Trophoblast cell (in vitro differentiated cells and primary cell): ENCODE results near the gene GBX1.

Source experiments
- DNase-seq, 2 donors: peaks; one replicate each; pipeline ENCODE4 v3.0.0-alpha.2; 2016
- H2AFZ ChIP-seq: 2 replicates; pipeline ENCODE4 v1.6.1; 2013; ENCODE audit warnings: low read length, moderate library complexity, mild to moderate bottlenecking; ENCODE audit not compliant: insufficient read depth, poor library complexity
- H2AK5ac ChIP-seq: 2 replicates; pipeline ENCODE4 v1.6.1; 2013; ENCODE audit warnings: mild to moderate bottlenecking, low read length
- H2BK120ac ChIP-seq: 2 replicates; pipeline ENCODE4 v1.6.1; 2013; ENCODE audit warnings: low read length, mild to moderate bottlenecking, moderate library complexity; ENCODE audit not compliant: insufficient read depth, poor library complexity
- H2BK12ac ChIP-seq: 2 replicates; pipeline ENCODE4 v1.6.1; 2013; ENCODE audit warnings: mild to moderate bottlenecking, low read length, moderate library complexity
- H2BK5ac ChIP-seq: 2 replicates; pipeline ENCODE4 v1.6.1; 2013; ENCODE audit warnings: low read length, low read depth, moderate library complexity, mild to moderate bottlenecking; ENCODE audit not compliant: poor library complexity
- H3K14ac ChIP-seq: 2 replicates; pipeline ENCODE4 v1.6.1; 2013; ENCODE audit warnings: mild to moderate bottlenecking, low read length
- H3K18ac ChIP-seq: 2 replicates; pipeline ENCODE4 v1.6.1; 2013; ENCODE audit warnings: mild to moderate bottlenecking, low read length
- H3K23ac ChIP-seq: 2 replicates; pipeline ENCODE4 v1.6.1; 2013; ENCODE audit warnings: low read length
- H3K27ac ChIP-seq: 2 replicates; pipeline ENCODE4 v1.5.1; 2013; ENCODE audit warnings: low read depth, mild to moderate bottlenecking, inconsistent platforms, low read length, moderate library complexity
- H3K27me3 ChIP-seq: 2 replicates; pipeline ENCODE4 v1.6.1; 2013; ENCODE audit warnings: inconsistent platforms, mild to moderate bottlenecking, low read length, moderate library complexity; ENCODE audit not compliant: insufficient read depth
- H3K36me3 ChIP-seq, 2 experiments: 1 replicate in 1 of 2; 2 replicates in 1 of 2; pipeline ENCODE4 v1.6.1; 2013; ENCODE audit warnings: low read length in 2 of 2, mild to moderate bottlenecking in 2 of 2, moderate library complexity in 1 of 2; ENCODE audit not compliant: insufficient read depth in 2 of 2, control insufficient read depth in 1 of 2
- H3K4ac ChIP-seq: 2 replicates; pipeline ENCODE4 v1.6.1; 2013; ENCODE audit warnings: low read depth, mild to moderate bottlenecking, low read length, moderate library complexity
- H3K4me1 ChIP-seq, 2 experiments: 1 replicate in 1 of 2; 2 replicates in 1 of 2; pipeline ENCODE4 v1.6.1; 2013; ENCODE audit warnings: low read length in 2 of 2, mild to moderate bottlenecking in 2 of 2, moderate library complexity in 1 of 2; ENCODE audit not compliant: insufficient read depth in 2 of 2, control insufficient read depth in 1 of 2
- H3K4me2 ChIP-seq: 2 replicates; pipeline ENCODE4 v1.6.1; 2013; ENCODE audit warnings: inconsistent platforms, mild to moderate bottlenecking, low read length, moderate library complexity
- H3K4me3 ChIP-seq: 2 replicates; pipeline ENCODE4 v1.5.1; 2013; ENCODE audit warnings: mild to moderate bottlenecking, low read depth, low read length, inconsistent platforms
- H3K79me1 ChIP-seq: one replicate; pipeline ENCODE4 v1.6.1; 2013; ENCODE audit warnings: low read length
- H3K79me2 ChIP-seq: 2 replicates; pipeline ENCODE4 v1.6.1; 2013; ENCODE audit warnings: low read length, mild to moderate bottlenecking; ENCODE audit not compliant: control insufficient read depth, insufficient read depth, poor library complexity
- H3K9ac ChIP-seq: 2 replicates; pipeline ENCODE4 v1.6.1; 2013; ENCODE audit warnings: mild to moderate bottlenecking, low read length
- H3K9me3 ChIP-seq: 2 replicates; pipeline ENCODE4 v1.6.1; 2013; ENCODE audit warnings: low read depth, mild to moderate bottlenecking, control low read depth, inconsistent platforms, low read length; ENCODE audit not compliant: insufficient read depth
- H4K12ac ChIP-seq: 2 replicates; pipeline ENCODE4 v1.6.1; 2013; ENCODE audit warnings: low read depth, mild to moderate bottlenecking, low read length, moderate library complexity
- H4K8ac ChIP-seq: 2 replicates; pipeline ENCODE4 v1.6.1; 2013; ENCODE audit warnings: low read depth, mild to moderate bottlenecking, low read length, moderate library complexity
- H4K91ac ChIP-seq: one replicate; pipeline ENCODE4 v1.6.1; 2013; ENCODE audit warnings: low read depth, mild to moderate bottlenecking, low read length, moderate library complexity
- WGBS: extraction: QIAGEN DNeasy Blood & Tissue Kit; methylation state at CpG from one replicate; pipeline ENCODE4 v1.1.7; 2013; ENCODE audit warnings: missing lambda C conversion rate; ENCODE audit not compliant: insufficient read length, insufficient coverage; ENCODE audit errors: extremely low coverage; 5-methylcytosine and 5-hydroxymethylcytosine counted together

GBX1 gene

DNA sequence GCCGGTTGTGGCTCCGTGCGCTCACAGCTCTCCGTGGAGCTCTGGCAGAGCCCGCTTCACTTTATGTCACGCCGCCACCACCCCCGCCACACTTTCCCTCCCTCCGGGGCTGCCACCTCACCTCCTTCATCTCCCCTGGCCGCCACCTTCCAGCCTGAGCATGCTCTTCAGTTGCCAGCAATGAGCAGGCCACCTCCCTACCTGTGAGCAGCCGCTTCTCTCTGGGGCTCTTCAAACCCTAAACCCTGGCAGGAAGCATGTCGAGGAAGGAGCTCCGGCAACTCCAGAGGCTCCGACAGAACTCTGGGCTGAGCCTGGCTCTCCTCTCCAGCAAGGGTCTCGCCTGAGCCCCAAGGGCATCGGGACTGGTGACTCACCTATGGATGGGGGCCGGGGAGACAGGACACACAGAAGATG is 36.7 kb downstream of the GBX1 start:
- Histone ChIP-seq H3K4me1 (peaks cover 3% of the 10 kb centered on the region in 2 experiments), H3K4ac (no peak overlapping the region), H2BK5ac (no peak overlapping the region), H3K9ac (no peak overlapping the region), H4K8ac (no peak overlapping the region), H3K27me3 (no peaks in the 10 kb centered on the region), H3K4me2 (no peak overlapping the region), H3K18ac (no peak overlapping the region), H3K79me2 (no peaks in the 10 kb centered on the region), H4K91ac (no peak overlapping the region), H3K27ac (no peak overlapping the region), H3K9me3 (no peaks in the 10 kb centered on the region), H3K79me1 (peaks cover under 1% of the 10 kb centered on the region), H3K36me3 (peaks cover 91 to 92% of the 10 kb centered on the region in 2 experiments), H3K4me3 (no peak overlapping the region), H2AFZ (no peak overlapping the region), H4K12ac (no peak overlapping the region), H3K23ac (no peak overlapping the region), H3K14ac (no peak overlapping the region), H2BK120ac (no peak overlapping the region), H2AK5ac (no peak overlapping the region), H2BK12ac (no peak overlapping the region)
- no CpG with 5 or more reads among the region's 17 CpGs for WGBS
- no peak for DNase-seq

DNA sequence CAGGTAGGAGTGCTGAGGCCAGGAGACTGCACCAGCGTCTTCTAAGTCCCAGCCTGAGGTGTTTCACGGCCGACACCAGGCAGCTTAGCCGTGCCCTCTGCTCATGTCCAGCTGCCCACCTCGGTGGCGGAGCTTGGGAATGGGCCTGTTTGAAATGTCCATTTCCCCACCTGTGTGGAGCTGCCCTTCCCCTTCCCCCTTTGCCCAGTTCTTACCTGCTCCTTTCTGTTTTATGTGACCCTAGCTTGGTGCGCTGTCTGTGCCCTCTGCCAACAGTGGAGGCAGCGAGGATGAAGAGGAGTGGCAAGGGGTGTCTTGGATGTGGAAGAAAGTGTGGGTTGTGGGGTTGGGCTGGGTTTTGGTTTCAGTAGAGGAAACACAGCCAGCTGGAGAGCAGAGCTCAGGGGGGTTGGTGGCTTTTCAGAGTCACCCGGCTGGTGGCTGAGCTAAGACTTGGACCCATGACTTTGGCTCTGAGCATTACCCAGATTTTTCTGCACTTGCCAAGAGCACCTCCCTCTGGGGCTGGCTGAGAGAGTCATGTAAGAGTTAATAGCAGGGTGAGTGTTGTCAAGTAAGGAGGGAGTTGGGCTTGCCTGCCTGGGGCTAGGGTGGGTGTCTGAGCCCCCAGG is 37.4 kb downstream of the GBX1 start:
- Histone ChIP-seq H3K4me3 (no peak overlapping the region), H3K9ac (no peak overlapping the region), H3K27me3 (no peaks in the 10 kb centered on the region), H3K79me1 (peaks cover 2% of the 10 kb centered on the region), H4K12ac (no peak overlapping the region), H3K9me3 (no peaks in the 10 kb centered on the region), H4K8ac (no peak overlapping the region), H4K91ac (no peak overlapping the region), H2AFZ (no peak overlapping the region), H3K36me3 (peaks cover 86 to 88% of the 10 kb centered on the region in 2 experiments), H3K4me2 (no peak overlapping the region), H2BK120ac (no peak overlapping the region), H3K4me1 (peaks cover 10% of the 10 kb centered on the region in 2 experiments), H3K79me2 (no peaks in the 10 kb centered on the region), H2AK5ac (no peak overlapping the region), H3K27ac (no peak overlapping the region), H2BK5ac (no peak overlapping the region), H3K18ac (no peak overlapping the region), H3K14ac (no peak overlapping the region), H3K4ac (no peak overlapping the region), H2BK12ac (no peak overlapping the region), H3K23ac (no peak overlapping the region)
- WGBS = no CpG with 5 or more reads among the region's 9 CpGs
- no peak for DNase-seq

DNA sequence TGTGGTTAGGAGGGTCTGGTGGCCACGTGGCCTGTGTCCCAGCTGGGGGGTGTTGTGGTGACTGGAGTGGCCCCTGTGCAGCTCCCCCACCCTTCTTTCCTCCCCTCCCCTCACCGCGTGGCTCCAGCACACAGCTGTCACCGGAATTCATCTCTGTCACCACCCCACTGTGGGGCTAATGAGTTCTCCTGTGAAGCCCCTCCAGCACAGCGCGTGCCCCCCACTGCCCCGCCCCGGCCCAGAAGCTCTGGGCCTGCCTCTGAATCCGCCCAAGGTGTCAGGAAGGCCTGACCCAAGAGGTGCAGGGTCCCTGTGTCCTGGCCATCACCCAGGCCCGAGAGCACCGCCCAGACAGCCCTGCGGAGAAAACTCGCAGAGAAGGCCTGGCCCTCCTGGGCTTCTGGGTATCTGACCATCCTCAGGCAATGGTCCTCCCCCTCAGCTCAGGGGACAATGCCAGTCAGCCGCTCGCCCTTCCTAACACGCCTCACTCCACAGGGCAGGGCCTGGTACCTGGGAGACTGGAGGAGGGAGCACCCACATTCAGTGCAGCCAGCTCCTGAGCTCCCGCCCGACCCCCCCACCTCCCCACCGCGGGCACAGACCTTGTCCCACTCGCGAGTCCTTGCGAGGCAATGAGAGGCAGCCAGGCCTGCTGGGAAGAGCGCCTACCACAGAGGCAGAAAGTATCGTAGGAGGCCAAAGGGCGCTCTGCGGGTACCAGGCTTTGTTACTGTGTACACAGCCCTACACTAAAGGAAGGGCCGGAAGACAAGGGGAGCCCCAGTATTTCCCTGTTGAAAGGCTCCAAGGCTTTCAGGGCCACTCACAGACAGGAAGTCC is 38.2 kb downstream of the GBX1 start:
- WGBS = no CpG with 5 or more reads among the region's 28 CpGs
- Histone ChIP-seq H3K4me3 (no peak overlapping the region), H4K12ac (no peak overlapping the region), H3K4me2 (no peak overlapping the region), H3K18ac (no peak overlapping the region), H2BK5ac (no peak overlapping the region), H2AFZ (no peak overlapping the region), H3K14ac (no peak overlapping the region), H4K91ac (no peak overlapping the region), H3K79me2 (no peaks in the 10 kb centered on the region), H3K27ac (no peak overlapping the region), H3K4ac (no peak overlapping the region), H3K23ac (no peak overlapping the region), H3K9me3 (no peaks in the 10 kb centered on the region), H4K8ac (no peak overlapping the region), H3K9ac (no peak overlapping the region), H3K79me1 (peaks cover 2% of the 10 kb centered on the region), H2AK5ac (no peak overlapping the region), H2BK12ac (no peak overlapping the region), H3K27me3 (no peaks in the 10 kb centered on the region), H2BK120ac (no peak overlapping the region), H3K4me1 (peaks cover 13 to 15% of the 10 kb centered on the region in 2 experiments), H3K36me3 (peaks cover 86 to 88% of the 10 kb centered on the region in 2 experiments)
- DNase-seq = no peak

DNA sequence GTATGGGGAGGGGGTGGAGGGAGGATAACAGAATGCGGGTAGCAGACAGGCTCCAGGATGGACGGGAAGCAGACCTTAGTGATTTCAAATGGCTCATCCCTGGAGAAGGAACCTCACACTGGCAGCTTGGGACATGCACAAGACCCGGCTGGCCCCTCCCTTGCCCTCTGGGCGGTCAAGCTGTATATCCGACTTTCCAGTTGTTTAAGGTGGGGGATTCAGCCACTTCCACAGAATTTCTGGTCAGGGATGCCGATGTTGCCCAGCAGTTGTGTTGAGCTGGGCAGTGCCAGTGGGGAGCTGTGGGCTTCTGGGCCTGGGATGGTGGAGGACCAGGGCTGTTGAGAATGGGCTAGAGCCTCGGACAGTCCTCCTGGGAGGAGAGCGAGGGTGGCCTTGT is 38.8 kb downstream of the GBX1 start:
- Histone ChIP-seq H2BK120ac (no peak overlapping the region), H2BK5ac (no peak overlapping the region), H2BK12ac (no peak overlapping the region), H3K4me3 (no peak overlapping the region), H4K91ac (no peak overlapping the region), H3K27me3 (no peaks in the 10 kb centered on the region), H3K9me3 (no peaks in the 10 kb centered on the region), H3K4me2 (no peak overlapping the region), H3K4ac (no peak overlapping the region), H4K8ac (no peak overlapping the region), H4K12ac (no peak overlapping the region), H3K79me1 (peaks cover 2% of the 10 kb centered on the region), H3K27ac (no peak overlapping the region), H3K9ac (no peak overlapping the region), H3K79me2 (no peaks in the 10 kb centered on the region), H3K23ac (no peak overlapping the region), H3K14ac (no peak overlapping the region), H3K18ac (no peak overlapping the region), H3K36me3 (peaks cover 84 to 86% of the 10 kb centered on the region in 2 experiments), H2AFZ (no peak overlapping the region), H3K4me1 (peaks cover 14 to 18% of the 10 kb centered on the region in 2 experiments), H2AK5ac (no peak overlapping the region)
- no peak for DNase-seq
- WGBS = no CpG with 5 or more reads among the region's 8 CpGs
